DMS114 treated with DMSO at 0.1 percent for 48 hours (cell line): ENCODE results near the gene OR6K6.

Experiments
- DNase-seq: peaks from one replicate; lab custom pipeline; 2025; ENCODE audit not compliant: unreplicated experiment; lab: John Stamatoyannopoulos, UW

OR6K6 gene

GRCh38 chr1:158754420-158754819 is at the start of gene OR6K6:
OR6K6 (plus strand) TSS chr1:158754720; CDS start chr1:158754888, 168 bp downstream.
- no peak for DNase-seq

GRCh38 chr1:158706096-158706495 is 48.4 kb upstream of the OR6K6 start:
- no peak for DNase-seq

GRCh38 chr1:158711098-158711497 is 43.4 kb upstream of the OR6K6 start:
- no peak for DNase-seq

- no peak for DNase-seq
Measured at GRCh38 chr1:158714754-158715153, 39.8 kb upstream of the OR6K6 start.

- DNase-seq, result no peak
Measured at GRCh38 chr1:158716335-158716734, 38.2 kb upstream of the OR6K6 start.

- no peak for DNase-seq
Measured at GRCh38 chr1:158717344-158717743, 37.2 kb upstream of the OR6K6 start.

GRCh38 chr1:158719664-158720063 is 34.9 kb upstream of the OR6K6 start:
- no peak for DNase-seq

GRCh38 chr1:158720620-158721019 is 33.9 kb upstream of the OR6K6 start, which contains the start of gene OR6K3:
OR6K3 (minus strand) TSS chr1:158720720; CDS start chr1:158718115, 2,605 bp downstream.
- DNase-seq, result no peak

- no peak for DNase-seq
Measured at GRCh38 chr1:158724442-158724841, 30.1 kb upstream of the OR6K6 start.

- no peak for DNase-seq
Measured at GRCh38 chr1:158728510-158729225, 25.9 kb upstream of the OR6K6 start.

GRCh38 chr1:158730453-158730852 is 24.1 kb upstream of the OR6K6 start:
- DNase-seq, result no peak

GRCh38 chr1:158731707-158732106 is 22.8 kb upstream of the OR6K6 start:
- DNase-seq, result no peak

- DNase-seq, result no peak
Measured at GRCh38 chr1:158732524-158732923, 22.0 kb upstream of the OR6K6 start.

- DNase-seq, result no peak
Measured at GRCh38 chr1:158735848-158736247, 18.7 kb upstream of the OR6K6 start.

- no peak for DNase-seq
Measured at GRCh38 chr1:158752155-158752712, 2.3 kb upstream of the OR6K6 start.

- no peak for DNase-seq
Measured at GRCh38 chr1:158771950-158772866, 17.7 kb downstream of the OR6K6 start, which contains the start of gene OR6N1. OR6N1 (minus strand) TSS chr1:158772195; CDS start chr1:158766682, 5,513 bp downstream.

GRCh38 chr1:158781104-158781503 is 26.6 kb downstream of the OR6K6 start, which contains the start of gene OR6N2:
OR6N2 (minus strand) TSS chr1:158781204; CDS start chr1:158777635, 3,569 bp downstream.
- no peak for DNase-seq

GRCh38 chr1:158793604-158794003 is 39.1 kb downstream of the OR6K6 start:
- DNase-seq, result no peak

GRCh38 chr1:158794247-158794646 is 39.7 kb downstream of the OR6K6 start:
- DNase-seq, result no peak

- no peak for DNase-seq
Measured at GRCh38 chr1:158798531-158798930, 44.0 kb downstream of the OR6K6 start.

GRCh38 chr1:158799689-158800088 is 45.2 kb downstream of the OR6K6 start:
- DNase-seq, result no peak
